Bronchus fibroblast of lung (primary cell): ENCODE data around the gene RBM15. TPM values are rescaled to one million over a fixed set of nuclear protein-coding genes. Genes with fewer than 3 reads are reported as not detected.

Source experiments
- total RNA-seq: library from RNA; depleted of rRNA; stranded (reverse); fragments of >200 nt; gene quantifications from 2 replicates; pipeline ENCODE4 v1.2.3, GENCODE V29; 2015

Gene RBM15, protein sequence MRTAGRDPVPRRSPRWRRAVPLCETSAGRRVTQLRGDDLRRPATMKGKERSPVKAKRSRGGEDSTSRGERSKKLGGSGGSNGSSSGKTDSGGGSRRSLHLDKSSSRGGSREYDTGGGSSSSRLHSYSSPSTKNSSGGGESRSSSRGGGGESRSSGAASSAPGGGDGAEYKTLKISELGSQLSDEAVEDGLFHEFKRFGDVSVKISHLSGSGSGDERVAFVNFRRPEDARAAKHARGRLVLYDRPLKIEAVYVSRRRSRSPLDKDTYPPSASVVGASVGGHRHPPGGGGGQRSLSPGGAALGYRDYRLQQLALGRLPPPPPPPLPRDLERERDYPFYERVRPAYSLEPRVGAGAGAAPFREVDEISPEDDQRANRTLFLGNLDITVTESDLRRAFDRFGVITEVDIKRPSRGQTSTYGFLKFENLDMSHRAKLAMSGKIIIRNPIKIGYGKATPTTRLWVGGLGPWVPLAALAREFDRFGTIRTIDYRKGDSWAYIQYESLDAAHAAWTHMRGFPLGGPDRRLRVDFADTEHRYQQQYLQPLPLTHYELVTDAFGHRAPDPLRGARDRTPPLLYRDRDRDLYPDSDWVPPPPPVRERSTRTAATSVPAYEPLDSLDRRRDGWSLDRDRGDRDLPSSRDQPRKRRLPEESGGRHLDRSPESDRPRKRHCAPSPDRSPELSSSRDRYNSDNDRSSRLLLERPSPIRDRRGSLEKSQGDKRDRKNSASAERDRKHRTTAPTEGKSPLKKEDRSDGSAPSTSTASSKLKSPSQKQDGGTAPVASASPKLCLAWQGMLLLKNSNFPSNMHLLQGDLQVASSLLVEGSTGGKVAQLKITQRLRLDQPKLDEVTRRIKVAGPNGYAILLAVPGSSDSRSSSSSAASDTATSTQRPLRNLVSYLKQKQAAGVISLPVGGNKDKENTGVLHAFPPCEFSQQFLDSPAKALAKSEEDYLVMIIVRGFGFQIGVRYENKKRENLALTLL
- total RNA-seq, result 21.4 and 22.4 TPM in 2 replicates

GRCh38 chr1:110338886-110339406 lies at the start of gene RBM15:
RBM15 (plus strand) TSS chr1:110339377; CDS start chr1:110339406, 29 bp downstream.

DNA sequence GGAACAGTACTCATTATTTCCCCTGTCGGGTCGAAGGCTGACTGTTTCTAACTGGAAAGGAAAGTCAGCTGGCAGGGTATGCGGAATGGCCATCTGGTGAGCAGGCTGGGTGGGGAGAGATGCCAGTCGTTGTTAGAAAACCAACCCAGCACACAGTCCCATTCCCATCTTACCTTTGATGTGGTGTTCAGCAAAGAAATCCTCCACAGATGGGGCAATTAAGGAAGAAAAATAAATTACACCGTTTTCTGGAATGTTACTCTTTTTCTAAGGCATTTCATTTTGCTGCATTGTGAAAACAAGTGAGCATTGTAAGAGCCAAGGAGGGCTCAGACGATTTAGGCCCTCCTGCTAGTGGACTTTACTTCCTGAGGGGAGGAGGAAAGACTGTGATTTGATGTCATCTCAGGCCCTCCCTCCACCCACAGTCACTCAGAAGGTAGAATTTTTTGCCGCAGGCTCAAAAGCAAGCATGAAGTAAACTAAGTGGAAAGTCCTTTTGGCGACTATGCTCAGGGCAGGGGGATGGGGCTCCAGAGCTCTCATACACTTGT lies 51.6 kb downstream of the RBM15 start, which contains the start of gene SLC16A4:
Gene SLC16A4, minus strand, starts transcription at position 335 of the 554 bp plus-strand sequence. CDS start 1,703 bp downstream, outside the sequence.

Other genes with a start within 250 kb of the RBM15 start
- not detected in 2 replicates for gene UBL4B, start 226.9 kb upstream of the RBM15 start, total RNA-seq
- 0.15 TPM in 1 of 2 replicates, not detected in the other for gene SLC6A17, start 188.9 kb upstream of the RBM15 start, total RNA-seq
- gene KCNC4, start 129.1 kb upstream of the RBM15 start, total RNA-seq, result 0.15 and 0.34 TPM in 2 replicates
- 7.7 and 8.6 TPM in 2 replicates for gene SLC16A4, start 51.6 kb downstream of the RBM15 start, total RNA-seq
- gene LAMTOR5, start 68.3 kb downstream of the RBM15 start, total RNA-seq, result 163 and 177 TPM in 2 replicates
- not detected in 2 replicates for gene PROK1, start 111.8 kb downstream of the RBM15 start, total RNA-seq
- not detected in 2 replicates for gene KCNA10, start 179.8 kb downstream of the RBM15 start, total RNA-seq